Measurements from ENCODE around the gene POMT1. TPM values are rescaled to one million over a fixed set of nuclear protein-coding genes. Genes with fewer than 3 reads are reported as not detected.
"Not testable (repeated sequence)": the region's sequence is repeated elsewhere in the genome, so short reads cannot be mapped to it uniquely, and the experiment has no call there.

Gene POMT1
- total RNA-seq, 2 experiments from 2014 or later, result 42.8 to 43.2 TPM

GRCh38 chr9:131469356-131469755 is 33.4 kb upstream of the POMT1 start:
- DNase-seq, result no peak
- peaks cover 58% of the 10 kb centered on the region for H3K36me3 Mint-ChIP-seq
- H3K9me3 Mint-ChIP-seq, result no peaks in the 10 kb centered on the region
- no peak overlapping the region for H3K4me3 Mint-ChIP-seq
- ChIA-PET CTCF (interaction anchor here (1.7 kb wide), 1 partner anchor 120 kb away, joined by 7 read pairs; no protein-coding TSS in a partner anchor), POLR2A (interaction anchor here (0.7 kb wide), 1 partner anchor 10 kb away, joined by 3 read pairs; no protein-coding TSS in a partner anchor)
- intact Hi-C loops (cut with micrococcal nuclease), result no loop called here
- H3K4me1 Mint-ChIP-seq (ENCODE audit: low read depth), result no peaks in the 10 kb centered on the region
- H3K27me3 Mint-ChIP-seq, result no peaks in the 10 kb centered on the region
- peak overlapping the region; percentile 18 for H3K27ac Mint-ChIP-seq

DNA sequence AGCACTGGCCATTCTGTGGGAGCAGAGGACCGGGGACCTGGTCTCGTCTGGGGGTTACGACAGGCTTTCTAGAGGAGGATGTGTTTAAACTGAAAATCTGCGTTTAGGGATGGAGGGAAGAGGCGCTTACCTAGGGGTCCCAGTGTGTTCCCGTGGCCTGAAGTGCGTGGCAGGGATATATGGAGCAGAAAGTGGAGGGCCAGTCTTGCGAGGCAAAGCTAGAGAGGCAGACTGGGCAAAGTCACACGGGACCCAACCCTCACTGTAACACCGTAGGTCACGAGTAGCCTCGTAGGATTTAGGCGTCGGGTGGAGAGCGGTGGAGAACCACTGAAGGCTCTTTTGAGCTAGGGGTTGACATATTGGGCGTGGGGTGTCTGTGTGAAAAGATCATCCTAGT is 32.8 kb upstream of the POMT1 start:
- CTCF ChIA-PET, result interaction anchor here (1.7 kb wide), 1 partner anchor 120 kb away, joined by 7 read pairs; no protein-coding TSS in a partner anchor

DNA sequence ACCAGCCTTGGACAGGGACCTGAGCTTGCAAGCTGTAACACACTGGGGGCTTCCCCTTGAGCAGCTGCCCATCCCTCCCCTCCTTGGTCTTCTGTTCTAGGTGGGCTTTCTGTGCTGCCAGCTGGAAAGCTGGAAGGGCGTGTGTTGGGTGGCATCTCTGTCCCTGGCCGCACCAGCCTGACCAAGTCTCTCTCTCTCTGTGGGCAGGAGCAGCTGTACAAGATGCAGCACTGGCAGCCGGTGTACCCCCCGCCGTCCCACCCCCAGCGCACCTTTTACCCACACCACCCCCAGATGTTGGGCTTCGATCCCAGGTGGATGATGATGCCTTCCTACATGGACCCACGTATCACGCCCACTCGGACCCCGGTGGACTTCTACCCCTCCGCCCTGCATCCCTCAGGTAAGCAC is 32.1 kb upstream of the POMT1 start:
- ChIA-PET CTCF (interaction anchor here (0.6 to 1.7 kb wide), 2 partner anchors 10 to 121 kb away, joined by 3 to 7 read pairs; no protein-coding TSS in a partner anchor), POLR2A (no interaction called here)
- H3K9me3 Mint-ChIP-seq, result no peaks in the 10 kb centered on the region
- intact Hi-C loops (cut with micrococcal nuclease), result no loop called here
- H3K27ac Mint-ChIP-seq, result no peak overlapping the region
- no peaks in the 10 kb centered on the region for H3K4me1 Mint-ChIP-seq (ENCODE audit: low read depth)
- no peak overlapping the region for H3K4me3 Mint-ChIP-seq
- no peak for DNase-seq
- peaks cover 56% of the 10 kb centered on the region for H3K36me3 Mint-ChIP-seq
- no peaks in the 10 kb centered on the region for H3K27me3 Mint-ChIP-seq

More for the DNA sequence above, 32.8 kb upstream of the POMT1 start:
- POLR2A ChIA-PET, result no interaction called here
- Mint-ChIP-seq H3K4me3 (no peak overlapping the region), H3K36me3 (peaks cover 62% of the 10 kb centered on the region), H3K27me3 (no peaks in the 10 kb centered on the region), H3K27ac (no peak overlapping the region), H3K9me3 (no peaks in the 10 kb centered on the region), H3K4me1 (ENCODE audit: low read depth) (no peaks in the 10 kb centered on the region)
- DNase-seq, result no peak
- intact Hi-C loops (cut with micrococcal nuclease), result no loop called here

- H3K4me1 Mint-ChIP-seq (ENCODE audit: low read depth); H3K27me3 Mint-ChIP-seq; H3K4me3 Mint-ChIP-seq; POLR2A ChIA-PET; H3K27ac Mint-ChIP-seq; DNase-seq; intact Hi-C loops (cut with micrococcal nuclease); H3K9me3 Mint-ChIP-seq; CTCF ChIA-PET: not testable (repeated sequence)
- peaks cover 49% of the 10 kb centered on the region for H3K36me3 Mint-ChIP-seq
These were observed 30.6 kb upstream of the POMT1 start for GRCh38 chr9:131472085-131472484.

DNA sequence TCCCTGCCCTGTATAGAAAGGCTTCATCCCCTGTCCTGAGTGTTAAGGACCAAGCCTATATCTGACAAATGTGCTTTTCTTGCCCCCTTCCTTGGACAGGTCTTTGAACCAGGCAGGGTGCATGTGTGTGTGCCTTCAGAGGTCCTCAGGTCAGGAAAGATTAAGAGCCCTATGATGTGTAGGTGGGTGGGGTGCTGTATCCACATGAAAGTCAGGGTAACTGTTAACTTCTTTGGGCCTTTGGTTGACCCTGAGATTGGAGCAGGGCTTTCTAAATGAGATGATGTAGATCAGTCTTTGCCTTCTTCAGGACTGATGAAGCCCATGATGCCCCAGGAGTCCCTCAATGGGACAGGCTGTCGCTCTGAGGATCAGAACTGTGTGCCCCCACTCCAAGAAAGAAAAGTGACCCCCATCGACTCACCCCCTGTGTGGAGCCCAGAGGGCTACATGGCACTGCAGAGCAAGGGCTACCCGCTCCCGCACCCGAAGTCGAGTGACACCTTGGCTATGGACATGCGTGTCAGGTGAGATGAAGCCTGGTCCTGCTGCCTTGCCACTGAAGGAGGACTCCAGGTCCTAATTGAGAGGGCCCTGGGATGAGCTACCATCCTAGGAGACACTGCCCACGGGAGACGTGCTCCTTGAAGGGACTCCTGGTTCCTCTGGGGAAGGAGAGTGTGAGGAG is 29.4 kb upstream of the POMT1 start:
- intact Hi-C loops (cut with micrococcal nuclease), result no loop called here
- Mint-ChIP-seq H3K4me1 (ENCODE audit: low read depth) (peaks cover 1% of the 10 kb centered on the region), H3K36me3 (peaks cover 45% of the 10 kb centered on the region), H3K9me3 (no peaks in the 10 kb centered on the region), H3K27ac (no peak overlapping the region), H3K27me3 (no peaks in the 10 kb centered on the region), H3K4me3 (no peak overlapping the region)
- POLR2A ChIA-PET, result no interaction called here
- no peak for DNase-seq
- CTCF ChIA-PET, result interaction anchor here (1.4 to 3.0 kb wide), 2 partner anchors 26 to 124 kb away, joined by 3 to 11 read pairs; no protein-coding TSS in a partner anchor

DNA sequence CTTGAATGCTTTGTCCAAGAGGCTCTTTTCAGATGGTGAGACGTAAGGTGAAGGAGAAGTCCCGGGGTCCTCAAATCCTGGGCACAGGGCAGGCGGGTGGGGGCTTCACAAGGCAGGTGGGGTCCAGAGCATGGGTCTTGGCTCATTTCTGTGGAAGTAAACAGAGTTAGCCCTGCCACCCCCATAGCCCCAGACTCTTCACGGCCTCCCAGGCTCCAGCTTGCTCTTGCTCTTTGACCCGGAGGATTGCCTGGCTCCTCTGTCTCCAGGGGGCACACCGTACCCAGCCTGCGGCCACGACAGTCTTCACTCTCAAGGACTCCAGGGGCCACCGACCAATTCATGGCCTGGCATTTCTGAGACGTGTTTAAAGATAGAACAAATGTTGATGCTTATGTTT is 28.8 kb upstream of the POMT1 start:
- intact Hi-C loops (cut with micrococcal nuclease), result no loop called here
- Mint-ChIP-seq H3K4me3 (no peak overlapping the region), H3K9me3 (no peaks in the 10 kb centered on the region), H3K36me3 (peaks cover 43% of the 10 kb centered on the region), H3K27ac (no peak overlapping the region), H3K4me1 (ENCODE audit: low read depth) (peaks cover 2% of the 10 kb centered on the region), H3K27me3 (no peaks in the 10 kb centered on the region)
- no peak for DNase-seq
- ChIA-PET POLR2A (no interaction called here), CTCF (interaction anchor here (1.4 to 3.0 kb wide), 2 partner anchors 25 to 124 kb away, joined by 3 to 11 read pairs; no protein-coding TSS in a partner anchor)

- ChIA-PET POLR2A (no interaction called here), CTCF (interaction anchor here (1.0 to 3.0 kb wide), 3 partner anchors 9 to 125 kb away, joined by 3 to 11 read pairs (median 3); no protein-coding TSS in a partner anchor)
- Mint-ChIP-seq H3K4me1 (ENCODE audit: low read depth) (peaks cover 6% of the 10 kb centered on the region), H3K9me3 (no peaks in the 10 kb centered on the region), H3K27ac (no peak overlapping the region), H3K36me3 (peaks cover 47% of the 10 kb centered on the region), H3K27me3 (no peaks in the 10 kb centered on the region), H3K4me3 (no peak overlapping the region)
- DNase-seq, result no peak
- intact Hi-C loops (cut with micrococcal nuclease), result no loop called here
These were observed 28.0 kb upstream of the POMT1 start for GRCh38 chr9:131474711-131475110.

GRCh38 chr9:131475111-131475955 is 27.4 kb upstream of the POMT1 start:
- no peak for DNase-seq
- no peaks in the 10 kb centered on the region for H3K9me3 Mint-ChIP-seq
- no peak overlapping the region for H3K4me3 Mint-ChIP-seq
- intact Hi-C loops (cut with micrococcal nuclease), result no loop called here
- H3K27me3 Mint-ChIP-seq, result no peaks in the 10 kb centered on the region
- H3K27ac Mint-ChIP-seq, result no peak overlapping the region
- ChIA-PET CTCF (interaction anchor here (1.0 to 3.0 kb wide), 3 partner anchors 10 to 126 kb away, joined by 3 to 11 read pairs (median 3); no protein-coding TSS in a partner anchor), POLR2A (no interaction called here)
- peaks cover 45% of the 10 kb centered on the region for H3K36me3 Mint-ChIP-seq
- peaks cover 11% of the 10 kb centered on the region for H3K4me1 Mint-ChIP-seq (ENCODE audit: low read depth)

- no peaks in the 10 kb centered on the region for H3K27me3 Mint-ChIP-seq
- POLR2A ChIA-PET, result no interaction called here
- intact Hi-C loops (cut with micrococcal nuclease), result no loop called here
- H3K4me1 Mint-ChIP-seq (ENCODE audit: low read depth), result peaks cover 11% of the 10 kb centered on the region
- H3K4me3 Mint-ChIP-seq, result no peak overlapping the region
- H3K27ac Mint-ChIP-seq, result no peak overlapping the region
- H3K36me3 Mint-ChIP-seq, result peaks cover 39% of the 10 kb centered on the region
- CTCF ChIA-PET, result interaction anchor here (0.6 to 3.0 kb wide), 2 partner anchors 127 to 299 kb away, joined by 4 to 11 read pairs; no protein-coding TSS in a partner anchor
- no peak for DNase-seq
- H3K9me3 Mint-ChIP-seq, result no peaks in the 10 kb centered on the region
These were observed 26.6 kb upstream of the POMT1 start for GRCh38 chr9:131475956-131476776.

GRCh38 chr9:131476777-131477345 is 25.9 kb upstream of the POMT1 start:
- Mint-ChIP-seq H3K27me3 (no peaks in the 10 kb centered on the region), H3K27ac (no peak overlapping the region), H3K36me3 (peaks cover 34% of the 10 kb centered on the region), H3K4me3 (no peak overlapping the region), H3K9me3 (no peaks in the 10 kb centered on the region), H3K4me1 (ENCODE audit: low read depth) (peaks cover 11% of the 10 kb centered on the region)
- ChIA-PET CTCF (interaction anchor here (0.6 to 3.0 kb wide), 5 partner anchors 15 to 732 kb away, joined by 3 to 11 read pairs (median 4); no protein-coding TSS in a partner anchor), POLR2A (no interaction called here)
- intact Hi-C loops (cut with micrococcal nuclease), result no loop called here
- DNase-seq, result no peak

DNA sequence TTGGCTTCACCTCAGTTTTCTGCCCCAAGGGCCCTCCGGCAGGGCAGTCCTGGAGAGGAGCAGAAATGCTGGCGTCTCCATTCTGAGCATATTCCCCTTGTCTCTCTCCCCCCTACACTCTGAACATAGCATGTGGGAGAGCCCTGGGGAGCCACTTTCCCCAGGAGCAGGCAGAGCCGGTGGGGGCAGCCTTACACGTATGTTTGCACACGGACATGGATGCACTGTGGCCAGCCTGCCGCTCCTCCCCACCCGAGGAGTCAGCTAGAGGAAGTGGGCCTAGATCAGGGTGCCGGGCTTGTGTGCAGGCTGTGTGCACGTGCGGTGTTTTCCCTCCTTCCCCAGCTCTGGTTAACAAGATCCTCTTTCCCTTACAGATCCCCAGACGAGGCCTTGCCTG is 25.4 kb upstream of the POMT1 start:
- Mint-ChIP-seq H3K27me3 (no peaks in the 10 kb centered on the region), H3K27ac (no peak overlapping the region), H3K36me3 (peaks cover 36% of the 10 kb centered on the region), H3K4me1 (ENCODE audit: low read depth) (peaks cover 11% of the 10 kb centered on the region), H3K4me3 (no peak overlapping the region), H3K9me3 (no peaks in the 10 kb centered on the region)
- ChIA-PET POLR2A (no interaction called here), CTCF (interaction anchor here (0.6 to 4.8 kb wide), 15 partner anchors 9 to 733 kb away, joined by 3 to 43 read pairs (median 3); no protein-coding TSS in a partner anchor)
- no peak for DNase-seq
- intact Hi-C loops (cut with micrococcal nuclease), result no loop called here

Data from activated CD4-positive, alpha-beta memory T cell treated with anti-CD3 and anti-CD28 coated beads for 36 hours (primary cell).